COLO829 (cell line): ENCODE data around the gene DNAJC2.

ENCODE experiments used
- DNase-seq: peaks from one replicate; pipeline ENCODE4 v3.0.0; 2012; ENCODE audit warnings: low spot score

Gene DNAJC2

GRCh38 chr7:103344453-103345149 is at the start of gene DNAJC2:
Gene DNAJC2, minus strand, starts transcription at chr7:103344767. Its CDS starts 145 bp downstream, at chr7:103344622.
- DNase-seq, result peak; percentile 92

- DNase-seq, result no peak
Observed at GRCh38 chr7:103391976-103392375, 47.4 kb upstream of the DNAJC2 start.

GRCh38 chr7:103391150-103391549 is 46.6 kb upstream of the DNAJC2 start:
- DNase-seq, result no peak

GRCh38 chr7:103389263-103389662 is 44.7 kb upstream of the DNAJC2 start:
- DNase-seq, result no peak

GRCh38 chr7:103388469-103389140 is 44.0 kb upstream of the DNAJC2 start:
- DNase-seq, result no peak

GRCh38 chr7:103387242-103387641 is 42.7 kb upstream of the DNAJC2 start:
- no peak for DNase-seq

- DNase-seq, result no peak
Observed at GRCh38 chr7:103382032-103382402, 37.5 kb upstream of the DNAJC2 start.

GRCh38 chr7:103381280-103382031 is 36.9 kb upstream of the DNAJC2 start:
- DNase-seq, result no peak

- DNase-seq, result no peak
Observed at GRCh38 chr7:103380395-103381191, 36.0 kb upstream of the DNAJC2 start.

GRCh38 chr7:103379270-103379975 is 34.9 kb upstream of the DNAJC2 start:
- no peak for DNase-seq

- DNase-seq, result peak; percentile 26
Observed at GRCh38 chr7:103373866-103374643, 29.5 kb upstream of the DNAJC2 start.

- DNase-seq, result no peak
Observed at GRCh38 chr7:103369432-103369831, 24.9 kb upstream of the DNAJC2 start.

- DNase-seq, result no peak
Observed at GRCh38 chr7:103349805-103350204, 5.2 kb upstream of the DNAJC2 start.

- no peak for DNase-seq
Observed at GRCh38 chr7:103348959-103349358, 4.4 kb upstream of the DNAJC2 start.

- no peak for DNase-seq
Observed at GRCh38 chr7:103348452-103348851, 3.9 kb upstream of the DNAJC2 start.

GRCh38 chr7:103347507-103348267 is 3.1 kb upstream of the DNAJC2 start, which contains the start of gene PSMC2:
Gene PSMC2, plus strand, starts transcription at chr7:103347643. Its CDS starts 69 bp downstream, at chr7:103347712.
- DNase-seq, result peak; percentile 97

GRCh38 chr7:103346396-103346795 is 1.8 kb upstream of the DNAJC2 start:
- DNase-seq, result no peak

GRCh38 chr7:103343758-103344452 is 662 bp downstream of the DNAJC2 start:
- DNase-seq, result no peak

- DNase-seq, result no peak
Observed at GRCh38 chr7:103343332-103343731, 1.2 kb downstream of the DNAJC2 start.
